H1 (cell line): ENCODE measurements around the gene HOXB9. TPM values are rescaled to one million over a fixed set of nuclear protein-coding genes. Genes with fewer than 3 reads are reported as not detected.

Source experiments
- ASH2L ChIP-seq: fragments of 200-600, 300-600 bp; sonication (generic); IDR thresholded peaks from one replicate; pipeline ENCODE4 v1.7.1; 2017; ENCODE audit warnings: low read length
- CBX8 ChIP-seq: fragments of 300-800, 300-1000 bp; sonication (generic); IDR thresholded peaks from 2 replicates; pipeline ENCODE4 v1.7.1; 2016; ENCODE audit warnings: low read depth, low read length, borderline replicate concordance
- CHD7 ChIP-seq: fragments of 300-600 bp; sonication (generic); IDR thresholded peaks from 2 replicates; pipeline ENCODE4 v1.7.1; 2012; ENCODE audit warnings: low read length, moderate library complexity, mild to moderate bottlenecking, inconsistent platforms; ENCODE audit not compliant: insufficient replicate concordance
- E2F6 ChIP-seq: IDR thresholded peaks from 2 replicates; pipeline ENCODE4 v1.6.1; 2012; ENCODE audit warnings: inconsistent platforms
- PHF8 ChIP-seq: fragments of 200-600 bp; sonication (generic); conservative IDR thresholded peaks from 2 replicates; pipeline ENCODE4 v1.7.1; 2012; ENCODE audit warnings: low read depth, mild to moderate bottlenecking, inconsistent platforms, low read length, moderate library complexity
- SUZ12 ChIP-seq: fragments of 200-600 bp; sonication (generic); IDR thresholded peaks from 2 replicates; pipeline ENCODE4 v1.6.1; 2012; ENCODE audit warnings: mild to moderate bottlenecking, inconsistent platforms, low read length, moderate library complexity, mixed read lengths
- TAF1 ChIP-seq: IDR thresholded peaks from 2 replicates; pipeline ENCODE4 v1.6.1; 2011; ENCODE audit warnings: mild to moderate bottlenecking, low read depth, low read length
- polyA plus RNA-seq, 7 experiments: library from polyadenylated mRNA; depleted of rRNA in 3 of 7; stranded (reverse) in 5 of 7; unstranded in 2 of 7; fragments of >200 nt in 5 of 7; fragments of 200-250 nt in 2 of 7; gene quantifications; 1 replicate in 5 of 7; 2 replicates in 1 of 7; 4 replicates in 1 of 7; pipeline versions ENCODE4 v1.2.1 to v1.2.3, GENCODE V29; 2011 to 2013; ENCODE audit warnings: missing spikeins in 2 of 7, mixed read lengths in 2 of 7
- total RNA-seq: library from RNA; stranded (reverse); fragmentation: NEBNext Ultra II Directional; extraction: Animal tissue kit (Norgen Biotek cat#: 25700); gene quantifications from 2 replicates; pipeline ENCODE4 v1.2.1, GENCODE V29; 2021

Gene HOXB9
- total and polyA plus RNA-seq, 2 of the 8 experiments (the other 6 are each of a cell fraction or from before 2014, with no cell fraction given): not detected

GRCh38 chr17:48615047-48615962, 10.9 kb downstream of the HOXB9 start, which contains the start of gene HOXB8 (continued):
- TF ChIP-seq CHD7 (no peak), E2F6 (no peak), TAF1 (no peak), PHF8 (no peak), ASH2L (no peak), SUZ12 (no peak; the same call in 1 of the 2 replicates), CBX8 (peak; percentile 72)
